SU-DHL-6 (cell line): Measurements from ENCODE around the gene OASL.

ENCODE experiments used
- EZH2phosphoT487 ChIP-seq: fragments of 200-600 bp; sonication (generic), shearing (Covaris generic); conservative IDR thresholded peaks from 2 replicates; pipeline ENCODE4 v1.6.1; 2018; ENCODE audit warnings: mild to moderate bottlenecking, antibody characterized with exemption, low read length, moderate library complexity, mixed read lengths
- TF ChIP-seq, protein P1 (sequence below): fragments of 200-600 bp; sonication (generic); IDR thresholded peaks from one replicate; pipeline ENCODE4 v1.5.1; 2017; ENCODE audit warnings: antibody characterized with exemption, mild to moderate bottlenecking, low read length, moderate library complexity; ENCODE audit not compliant: insufficient read depth, poor library complexity, severe bottlenecking

DNA sequence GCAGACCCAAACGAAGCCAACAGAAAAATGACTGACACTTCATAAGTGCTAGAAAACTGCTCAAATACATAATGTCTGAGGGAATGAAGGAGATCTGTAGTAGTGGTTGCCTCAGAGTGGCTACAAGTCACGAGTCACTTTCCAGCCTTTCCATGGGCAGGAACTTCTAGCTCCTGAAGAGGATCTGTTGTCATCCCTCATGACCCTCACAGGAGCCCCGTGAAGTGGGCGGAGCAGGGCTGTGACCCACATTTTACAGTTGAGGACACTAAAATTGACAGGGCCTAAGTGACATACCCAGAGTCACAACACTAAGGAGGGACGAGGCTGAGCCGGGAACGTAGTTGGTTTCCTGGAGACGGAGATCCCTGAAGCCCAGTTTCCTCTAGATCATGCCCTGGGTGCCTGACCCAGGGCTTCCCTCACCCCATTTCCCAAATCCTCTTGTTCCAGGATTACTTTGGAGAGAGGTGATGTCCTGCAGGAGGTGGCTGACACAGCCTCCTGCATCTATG lies 47.8 kb upstream of the OASL start:
- TF ChIP-seq, protein P1, sequence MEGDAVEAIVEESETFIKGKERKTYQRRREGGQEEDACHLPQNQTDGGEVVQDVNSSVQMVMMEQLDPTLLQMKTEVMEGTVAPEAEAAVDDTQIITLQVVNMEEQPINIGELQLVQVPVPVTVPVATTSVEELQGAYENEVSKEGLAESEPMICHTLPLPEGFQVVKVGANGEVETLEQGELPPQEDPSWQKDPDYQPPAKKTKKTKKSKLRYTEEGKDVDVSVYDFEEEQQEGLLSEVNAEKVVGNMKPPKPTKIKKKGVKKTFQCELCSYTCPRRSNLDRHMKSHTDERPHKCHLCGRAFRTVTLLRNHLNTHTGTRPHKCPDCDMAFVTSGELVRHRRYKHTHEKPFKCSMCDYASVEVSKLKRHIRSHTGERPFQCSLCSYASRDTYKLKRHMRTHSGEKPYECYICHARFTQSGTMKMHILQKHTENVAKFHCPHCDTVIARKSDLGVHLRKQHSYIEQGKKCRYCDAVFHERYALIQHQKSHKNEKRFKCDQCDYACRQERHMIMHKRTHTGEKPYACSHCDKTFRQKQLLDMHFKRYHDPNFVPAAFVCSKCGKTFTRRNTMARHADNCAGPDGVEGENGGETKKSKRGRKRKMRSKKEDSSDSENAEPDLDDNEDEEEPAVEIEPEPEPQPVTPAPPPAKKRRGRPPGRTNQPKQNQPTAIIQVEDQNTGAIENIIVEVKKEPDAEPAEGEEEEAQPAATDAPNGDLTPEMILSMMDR, result no peak
- TF ChIP-seq EZH2phosphoT487, result no peak
